ENCODE results near the gene LNX1. TPM values are rescaled to one million over a fixed set of nuclear protein-coding genes. Genes with fewer than 3 reads are reported as not detected.
A peak's percentile ranks its signal among the peaks of the same experiment; 100 is the strongest.

The LNX1 gene
- polyA plus RNA-seq, 1 donor (not counting 4 experiments of a cell fraction or from before 2014, with no cell fraction given): 0.22 TPM

- H3K4me3 ChIP-seq (ENCODE audit: control insufficient read depth in 2 of 3, extremely low read depth in 1 of 3, insufficient read depth in 2 of 3, low read depth in 1 of 3, low read length in 3 of 3): no peak overlapping the region
- H3K27ac ChIP-seq (ENCODE audit: control insufficient read depth, insufficient read depth, low read length): no peak overlapping the region
- no peaks in the 10 kb centered on the region for H3K36me3 ChIP-seq (ENCODE audit: control insufficient read depth in 2 of 2, extremely low read depth in 1 of 2, insufficient read depth in 2 of 2, low read length in 2 of 2)
- H4K20me1 ChIP-seq (ENCODE audit: control insufficient read depth, extremely low read depth, insufficient read depth, low read length): no peaks in the 10 kb centered on the region
- no peaks in the 10 kb centered on the region for H3K79me2 ChIP-seq (ENCODE audit: control insufficient read depth, insufficient read depth, low read length)
- dilution Hi-C loops (cut with MboI; ENCODE audit: extremely low pct_ligation_motif_present, low sequenced_read_pairs): no loop called here
- FAIRE-seq: no peak
- no peak for TF ChIP-seq EZH2 (IDR thresholded peaks at IDR 0.05; ENCODE audit: low read length)
- TF ChIP-seq, protein P1, sequence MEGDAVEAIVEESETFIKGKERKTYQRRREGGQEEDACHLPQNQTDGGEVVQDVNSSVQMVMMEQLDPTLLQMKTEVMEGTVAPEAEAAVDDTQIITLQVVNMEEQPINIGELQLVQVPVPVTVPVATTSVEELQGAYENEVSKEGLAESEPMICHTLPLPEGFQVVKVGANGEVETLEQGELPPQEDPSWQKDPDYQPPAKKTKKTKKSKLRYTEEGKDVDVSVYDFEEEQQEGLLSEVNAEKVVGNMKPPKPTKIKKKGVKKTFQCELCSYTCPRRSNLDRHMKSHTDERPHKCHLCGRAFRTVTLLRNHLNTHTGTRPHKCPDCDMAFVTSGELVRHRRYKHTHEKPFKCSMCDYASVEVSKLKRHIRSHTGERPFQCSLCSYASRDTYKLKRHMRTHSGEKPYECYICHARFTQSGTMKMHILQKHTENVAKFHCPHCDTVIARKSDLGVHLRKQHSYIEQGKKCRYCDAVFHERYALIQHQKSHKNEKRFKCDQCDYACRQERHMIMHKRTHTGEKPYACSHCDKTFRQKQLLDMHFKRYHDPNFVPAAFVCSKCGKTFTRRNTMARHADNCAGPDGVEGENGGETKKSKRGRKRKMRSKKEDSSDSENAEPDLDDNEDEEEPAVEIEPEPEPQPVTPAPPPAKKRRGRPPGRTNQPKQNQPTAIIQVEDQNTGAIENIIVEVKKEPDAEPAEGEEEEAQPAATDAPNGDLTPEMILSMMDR (optimal IDR thresholded peaks at IDR 0.05 in 1 of 3, IDR thresholded peaks at IDR 0.05 in 1 of 3, conservative IDR thresholded peaks at IDR 0.05 in 1 of 3; ENCODE audit: extremely low read depth in 1 of 3, insufficient read depth in 2 of 3, low read length in 3 of 3): no peak
- no peaks in the 10 kb centered on the region for H3K27me3 ChIP-seq (ENCODE audit: control insufficient read depth, extremely low read depth, insufficient read depth, low read length)
- H2AFZ ChIP-seq (ENCODE audit: control insufficient read depth, low read length): no peak overlapping the region
- no peak for DNase-seq (ENCODE audit: low read depth, low spot score)
- H3K4me2 ChIP-seq (ENCODE audit: control insufficient read depth, extremely low read depth, insufficient read depth, low read depth, low read length): no peak overlapping the region
- H3K9ac ChIP-seq (ENCODE audit: control insufficient read depth, extremely low read depth, insufficient read depth, low read length): no peak overlapping the region
- no peaks in the 10 kb centered on the region for H3K9me1 ChIP-seq (ENCODE audit: control insufficient read depth, extremely low read depth, insufficient read depth, low read length)
- H3K9me3 ChIP-seq (ENCODE audit: control insufficient read depth, low read depth, low read length): no peaks in the 10 kb centered on the region
- no peaks in the 10 kb centered on the region for H3K4me1 ChIP-seq (ENCODE audit: control insufficient read depth, extremely low read depth, insufficient read depth, low read length)
These were observed 96.4 kb downstream of the LNX1 start for GRCh38 chr4:53494851-53495250.

GRCh38 chr4:53490965-53491622 is 100.2 kb downstream of the LNX1 start:
- Histone ChIP-seq H3K4me1 (ENCODE audit: control insufficient read depth, extremely low read depth, insufficient read depth, low read length) (no peaks in the 10 kb centered on the region), H3K9me3 (ENCODE audit: control insufficient read depth, low read depth, low read length) (no peaks in the 10 kb centered on the region), H3K4me3 (ENCODE audit: control insufficient read depth in 2 of 3, extremely low read depth in 1 of 3, insufficient read depth in 2 of 3, low read depth in 1 of 3, low read length in 3 of 3) (no peak overlapping the region), H3K36me3 (ENCODE audit: control insufficient read depth in 2 of 2, extremely low read depth in 1 of 2, insufficient read depth in 2 of 2, low read length in 2 of 2) (no peaks in the 10 kb centered on the region), H3K9ac (ENCODE audit: control insufficient read depth, extremely low read depth, insufficient read depth, low read length) (no peak overlapping the region), H3K27me3 (ENCODE audit: control insufficient read depth, extremely low read depth, insufficient read depth, low read length) (peaks cover 4% of the 10 kb centered on the region), H3K79me2 (ENCODE audit: control insufficient read depth, insufficient read depth, low read length) (no peaks in the 10 kb centered on the region), H3K4me2 (ENCODE audit: control insufficient read depth, extremely low read depth, insufficient read depth, low read depth, low read length) (no peak overlapping the region), H4K20me1 (ENCODE audit: control insufficient read depth, extremely low read depth, insufficient read depth, low read length) (no peaks in the 10 kb centered on the region), H3K9me1 (ENCODE audit: control insufficient read depth, extremely low read depth, insufficient read depth, low read length) (no peaks in the 10 kb centered on the region), H2AFZ (ENCODE audit: control insufficient read depth, low read length) (no peak overlapping the region), H3K27ac (ENCODE audit: control insufficient read depth, insufficient read depth, low read length) (no peak overlapping the region)
- FAIRE-seq (peak; percentile 23), DNase-seq (ENCODE audit: low read depth, low spot score) (peak; percentile 7)
- dilution Hi-C loops (cut with MboI; ENCODE audit: extremely low pct_ligation_motif_present, low sequenced_read_pairs): no loop called here
- TF ChIP-seq EZH2 (IDR thresholded peaks at IDR 0.05; ENCODE audit: low read length): no peak
- TF ChIP-seq, protein P1 (optimal IDR thresholded peaks at IDR 0.05 in 1 of 3, IDR thresholded peaks at IDR 0.05 in 1 of 3, conservative IDR thresholded peaks at IDR 0.05 in 1 of 3; ENCODE audit: extremely low read depth in 1 of 3, insufficient read depth in 2 of 3, low read length in 3 of 3): peak in 2 of 3 experiments; percentile 59 to 74
